NCI-H82 treated with DMSO at 0.1 percent for 48 hours (cell line): ENCODE measurements around the gene DLEC1.
"Not testable (repeated sequence)": the region's sequence is repeated elsewhere in the genome, so short reads cannot be mapped to it uniquely, and the experiment has no call there.

Experiments used
- DNase-seq: peaks from one replicate; lab custom pipeline; 2025; ENCODE audit not compliant: unreplicated experiment; lab: John Stamatoyannopoulos, UW

The DLEC1 gene

DNA sequence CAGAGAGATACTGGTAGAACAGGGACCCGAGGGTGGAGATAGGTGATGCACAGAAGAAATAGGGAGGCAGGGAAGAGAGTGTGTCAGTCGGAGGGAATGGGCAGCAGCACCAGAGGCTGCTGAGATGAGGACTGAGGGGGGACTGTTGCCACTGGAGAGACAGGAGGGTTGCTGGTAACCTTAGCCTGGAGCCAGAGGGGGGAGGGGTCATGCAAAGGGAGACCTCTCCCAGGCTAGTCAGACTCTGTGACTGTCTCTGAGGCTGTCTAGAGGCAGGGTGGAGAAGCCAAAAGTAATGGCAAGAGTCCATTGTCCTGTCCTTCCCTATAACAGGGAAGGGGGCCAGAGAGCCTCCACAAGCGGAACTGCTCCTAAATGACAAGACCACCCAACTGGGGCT, 2.1 kb upstream of the DLEC1 start:
- DNase-seq = no peak

DNA sequence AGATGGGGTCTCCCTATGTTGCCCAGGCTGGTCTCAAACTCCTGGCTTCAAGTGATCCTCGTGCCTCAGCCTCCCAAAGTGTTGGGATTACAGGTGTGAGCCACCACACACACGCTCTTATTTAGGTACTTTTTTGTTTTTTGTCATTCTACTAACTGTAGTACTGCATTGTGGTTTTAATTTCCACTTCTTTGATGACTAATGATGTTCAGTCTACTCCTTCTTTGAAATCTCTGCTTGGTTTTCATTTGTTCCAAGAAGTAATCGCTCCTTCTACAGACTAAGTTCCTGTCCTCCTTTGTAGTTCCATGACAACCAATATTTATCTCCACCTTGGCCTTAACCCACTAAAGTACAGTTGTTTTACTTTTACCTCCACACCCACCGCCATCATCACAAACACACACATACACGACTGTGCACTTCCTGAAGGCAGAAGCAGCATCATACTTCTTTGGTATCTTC, 529 bp upstream of the DLEC1 start:
- DNase-seq = no peak

DNA sequence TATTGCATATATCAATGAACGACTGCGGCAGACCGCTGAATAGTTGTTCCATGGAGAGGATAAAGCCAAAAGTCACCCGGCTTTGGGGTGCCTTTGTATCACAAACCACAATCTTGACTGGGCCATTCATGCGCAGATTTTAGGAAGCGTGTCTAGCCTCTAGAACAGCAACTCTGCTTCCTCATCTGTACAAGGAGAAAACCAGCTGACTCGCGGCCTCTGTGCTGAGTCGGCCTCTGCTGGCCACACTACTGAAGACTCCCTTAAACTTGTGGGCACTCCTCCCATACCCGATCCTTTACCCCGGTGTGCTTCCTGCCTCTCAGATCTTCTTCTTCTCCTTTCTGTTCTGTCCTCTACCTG, 872 bp downstream of the DLEC1 start:
- DNase-seq = no peak

DNA sequence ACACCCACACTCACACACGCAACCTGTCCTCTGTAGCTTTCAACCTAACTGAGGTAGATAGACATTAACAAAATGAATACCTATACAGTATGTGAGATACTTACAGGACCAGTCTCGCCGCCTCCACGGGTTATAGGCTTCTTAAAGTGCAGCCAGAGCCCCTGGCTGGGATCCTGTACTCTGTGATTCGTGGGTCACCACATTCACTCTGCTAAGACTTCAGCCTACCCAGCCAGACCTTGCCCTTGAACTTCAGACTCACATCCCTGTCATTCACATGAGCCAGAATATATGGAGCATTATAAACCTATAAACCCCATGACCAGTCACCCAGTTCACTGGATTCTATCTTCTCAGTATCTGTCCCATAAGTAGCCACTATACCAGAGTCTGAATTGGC, 1.4 kb downstream of the DLEC1 start:
- DNase-seq = no peak

DNA sequence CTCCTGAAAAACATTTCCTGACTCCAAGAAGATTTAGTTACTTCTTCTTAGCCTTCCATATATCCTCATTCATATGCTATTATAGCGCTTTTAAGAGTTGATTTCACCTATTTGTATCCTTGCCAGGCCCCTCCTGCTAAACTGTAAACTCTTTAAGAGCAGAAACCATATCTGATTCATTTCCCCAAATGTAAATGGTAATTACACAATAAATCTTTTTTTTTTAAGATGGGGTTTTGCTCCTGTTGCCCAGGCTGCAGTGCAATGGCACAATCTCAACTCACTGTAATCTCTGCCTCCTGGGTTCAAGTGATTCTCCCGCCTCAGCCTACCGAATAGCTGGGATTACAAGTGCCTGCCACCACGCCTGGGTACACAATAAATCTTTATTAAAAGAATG, 4.5 kb downstream of the DLEC1 start:
- DNase-seq = no peak

DNA sequence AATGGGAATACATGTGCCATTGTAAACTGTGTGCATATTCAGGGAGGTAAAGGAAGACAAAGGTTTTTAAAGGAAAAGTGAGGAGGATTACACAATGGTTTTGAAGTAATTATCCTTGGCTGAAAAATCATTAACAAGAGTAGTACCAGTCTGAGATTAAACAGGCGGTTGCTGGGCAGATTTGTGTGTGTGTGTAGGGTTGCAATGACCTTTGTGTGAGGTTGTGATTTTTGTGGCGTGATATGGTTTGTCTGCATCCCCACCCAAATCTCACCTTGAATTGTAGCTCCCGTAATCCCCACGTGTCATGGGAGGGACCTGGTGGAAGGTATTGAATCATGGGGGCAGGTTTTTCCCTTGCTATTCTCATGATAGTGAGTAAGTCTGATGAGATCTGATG, 7.0 kb downstream of the DLEC1 start:
- no peak for DNase-seq

DNA sequence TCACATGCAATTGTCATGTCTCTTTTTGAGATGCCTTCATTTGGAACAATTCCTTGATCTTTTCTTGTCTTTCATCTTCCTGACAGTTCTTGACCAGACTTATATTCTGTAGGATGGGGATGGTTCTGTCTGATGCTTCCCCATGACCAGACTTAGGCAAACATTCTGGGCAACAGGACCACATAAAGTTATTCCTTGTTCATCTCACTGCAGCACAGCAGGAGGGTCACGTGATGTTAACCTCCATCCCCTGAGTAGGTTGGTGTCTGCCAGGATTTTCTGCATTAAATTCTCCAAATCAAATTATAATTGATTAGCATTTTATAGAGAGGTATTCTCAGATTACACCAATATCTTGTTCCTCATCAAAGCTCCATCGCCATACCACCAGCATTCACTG, 7.8 kb downstream of the DLEC1 start:
- DNase-seq = no peak

DNA sequence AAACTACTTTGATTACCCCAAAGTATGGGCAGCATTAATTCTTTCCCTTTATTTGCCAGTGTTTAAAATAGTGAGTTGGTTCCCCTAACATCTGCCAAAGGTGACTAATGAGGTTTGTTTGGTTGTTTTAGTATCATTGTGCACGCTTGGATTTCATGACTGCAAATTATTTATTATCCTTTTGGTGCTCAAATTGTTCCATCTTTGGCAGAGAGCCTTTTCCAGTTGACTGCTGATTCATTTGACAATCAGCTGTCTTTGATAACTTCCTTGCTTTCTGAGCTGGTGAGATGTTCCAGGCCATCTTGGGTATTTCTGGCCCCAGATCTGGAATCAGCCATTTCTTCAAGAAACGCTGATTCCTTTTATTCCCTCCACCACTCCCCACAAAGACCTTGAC, 8.9 kb downstream of the DLEC1 start:
- DNase-seq = no peak

DNA sequence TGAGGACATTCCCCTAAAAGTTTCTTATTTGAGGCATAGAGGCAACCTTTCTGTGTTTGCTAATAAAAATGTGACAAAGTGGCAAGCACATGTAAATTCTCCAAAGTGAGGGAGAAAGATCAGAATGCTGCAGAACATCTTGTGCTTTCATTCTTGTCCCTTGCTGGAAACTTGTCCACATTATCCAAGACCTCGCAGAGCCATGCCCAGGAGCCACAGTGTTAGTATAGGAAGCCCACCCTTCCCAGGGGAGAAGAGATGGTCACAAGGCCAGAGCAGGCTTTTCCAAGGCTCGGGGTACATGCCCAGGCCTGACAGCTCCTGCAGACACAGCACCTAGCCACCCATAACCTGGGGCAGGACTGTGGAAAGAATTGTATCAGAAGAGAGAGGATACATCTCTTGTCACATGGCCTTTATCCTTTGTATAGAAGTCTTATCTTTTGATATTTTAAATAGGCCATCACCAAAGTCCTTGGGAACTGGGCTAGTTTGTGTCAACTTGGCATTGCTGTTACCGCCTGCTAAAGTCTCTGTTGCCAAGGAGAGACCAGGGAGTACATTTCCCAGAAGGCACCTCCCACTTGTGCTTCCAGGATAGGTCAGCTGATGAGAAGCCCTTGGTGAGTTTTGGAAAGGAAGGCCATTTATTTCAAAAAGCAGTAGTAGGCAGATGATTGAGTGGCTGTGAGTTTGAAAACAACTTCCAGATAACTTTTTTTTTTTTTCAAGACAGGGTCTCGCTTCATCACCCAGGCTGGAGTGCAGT, 10.5 kb downstream of the DLEC1 start:
- no peak for DNase-seq

DNA sequence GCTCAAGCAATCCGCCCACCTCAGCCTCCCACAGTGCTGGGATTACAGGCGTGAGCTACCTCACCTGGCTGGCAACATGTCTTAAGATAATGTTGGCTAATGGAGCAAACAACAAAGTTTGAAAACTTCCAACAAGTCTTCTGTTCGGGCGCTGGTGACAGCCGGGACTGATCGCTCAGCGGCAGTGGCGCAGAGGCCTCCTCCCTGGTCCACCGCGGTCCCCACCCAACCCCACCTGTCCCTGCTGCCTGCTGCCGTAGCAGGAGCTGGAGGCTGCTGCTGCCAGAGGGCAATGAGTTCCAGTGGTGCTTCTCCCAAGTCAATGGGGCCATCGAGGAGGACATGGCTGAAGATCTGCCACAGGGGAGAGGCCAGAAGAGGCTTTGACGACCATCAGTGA, 12.1 kb downstream of the DLEC1 start:
- DNase-seq = no peak

DNA sequence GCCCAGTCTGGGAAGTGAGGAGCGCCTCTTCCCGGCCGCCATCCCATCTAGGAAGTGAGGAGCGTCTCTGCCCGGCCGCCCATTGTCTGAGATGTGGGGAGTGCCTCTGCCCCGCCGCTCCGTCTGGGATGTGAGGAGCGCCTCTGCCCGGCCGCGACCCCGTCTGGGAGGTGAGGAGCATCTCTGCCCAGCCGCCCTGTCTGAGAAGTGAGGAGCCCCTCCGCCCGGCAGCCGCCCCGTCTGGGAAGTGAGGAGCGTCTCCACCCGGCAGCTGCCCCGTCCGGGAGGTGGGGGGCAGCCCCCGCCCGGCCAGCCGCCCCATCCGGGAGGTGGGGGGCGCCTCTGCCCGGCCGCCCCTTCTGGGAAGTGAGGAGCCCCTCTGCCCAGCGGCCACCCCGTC, 14.3 kb downstream of the DLEC1 start:
- not testable (repeated sequence) for DNase-seq

DNA sequence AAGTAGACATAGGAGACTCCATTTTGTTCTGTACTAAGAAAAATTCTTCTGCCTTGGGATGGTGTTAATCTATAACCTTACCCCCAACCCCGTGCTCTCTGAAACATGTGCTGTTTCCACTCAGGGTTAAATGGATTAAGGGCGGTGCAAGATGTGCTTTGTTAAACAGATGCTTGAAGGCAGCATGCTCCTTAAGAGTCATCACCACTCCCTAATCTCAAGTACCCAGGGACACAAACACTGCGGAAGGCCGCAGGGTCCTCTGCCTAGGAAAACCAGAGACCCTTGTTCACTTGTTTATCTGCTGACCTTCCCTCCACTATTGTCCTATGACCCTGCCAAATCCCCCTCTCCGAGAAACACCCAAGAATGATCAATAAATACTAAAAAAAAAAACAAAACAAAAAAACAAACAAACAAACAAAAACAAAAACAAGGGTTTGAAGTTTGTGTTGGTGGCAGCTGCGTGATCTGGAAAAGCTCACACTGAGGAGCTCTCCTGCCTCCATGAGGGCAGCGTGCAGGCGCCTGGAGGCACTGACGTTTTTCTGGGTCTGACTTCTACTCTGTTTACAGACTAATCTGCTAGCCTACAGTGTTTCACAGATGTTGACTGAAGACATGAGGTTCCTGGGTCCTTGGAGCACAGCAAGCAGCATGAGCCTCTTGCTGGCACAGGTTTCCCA, 14.9 kb downstream of the DLEC1 start:
- not testable (repeated sequence) for DNase-seq

DNA sequence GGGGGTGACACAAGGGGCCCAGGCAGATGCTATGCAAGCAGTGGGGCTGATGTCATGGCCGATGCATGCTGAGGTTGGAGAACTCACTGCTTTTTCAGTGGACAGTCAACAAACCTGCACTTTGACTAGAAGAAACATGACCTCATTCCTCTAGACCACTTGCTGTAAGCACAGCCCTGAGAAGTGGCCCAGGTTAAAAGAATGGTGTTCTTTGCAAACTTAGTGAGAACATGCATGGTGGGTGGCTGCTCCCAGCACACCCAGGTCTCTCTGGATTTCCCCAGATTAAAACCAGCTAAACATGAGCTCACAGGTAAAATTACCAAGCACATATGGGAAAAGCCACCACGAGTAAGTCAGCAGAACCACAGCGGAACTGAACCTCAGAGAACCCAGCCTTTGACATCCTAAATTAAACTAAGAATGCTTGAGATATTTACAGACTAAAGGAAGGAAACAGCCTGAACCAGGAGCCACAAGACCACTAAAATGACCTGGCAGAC, 15.5 kb downstream of the DLEC1 start:
- no peak for DNase-seq

DNA sequence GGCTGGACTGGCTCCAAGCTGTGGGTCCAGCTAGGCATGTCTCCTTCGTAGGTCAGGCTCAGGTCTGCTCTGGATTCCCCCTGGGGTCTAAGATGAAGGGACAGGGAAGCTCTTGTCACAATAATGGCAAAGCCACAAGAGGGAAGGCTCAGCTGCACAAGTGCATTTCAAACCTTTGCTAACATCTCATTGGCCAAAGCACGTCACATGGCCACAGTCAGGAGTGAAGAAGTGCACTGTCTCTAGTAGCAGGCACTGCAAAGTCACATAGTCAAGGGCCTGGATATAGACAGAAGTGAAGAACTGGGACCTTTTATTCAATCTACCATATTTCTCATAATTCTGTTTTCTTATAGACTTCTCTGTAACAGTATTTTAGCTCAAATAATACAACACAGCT, 20.1 kb downstream of the DLEC1 start:
- DNase-seq = no peak

DNA sequence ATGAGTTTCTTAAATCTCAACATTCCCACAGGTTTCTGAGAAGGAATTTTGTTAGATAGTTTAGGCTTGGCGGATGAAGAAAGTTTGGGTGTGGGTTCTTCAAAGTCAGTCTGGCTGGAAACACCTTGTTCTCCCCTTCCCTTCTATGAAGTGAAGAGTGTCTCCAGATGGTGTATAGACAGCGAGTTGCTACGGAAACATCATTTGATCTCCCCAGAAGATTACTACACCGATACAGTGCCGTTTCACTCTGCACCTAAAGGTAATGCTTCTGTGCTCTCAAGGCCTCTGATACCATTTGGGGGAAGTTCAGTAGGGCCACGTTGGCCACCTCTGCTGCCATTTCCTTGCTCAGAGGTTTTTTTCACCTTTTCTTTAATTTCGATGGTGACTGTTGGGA, 20.6 kb downstream of the DLEC1 start:
- DNase-seq = no peak

DNA sequence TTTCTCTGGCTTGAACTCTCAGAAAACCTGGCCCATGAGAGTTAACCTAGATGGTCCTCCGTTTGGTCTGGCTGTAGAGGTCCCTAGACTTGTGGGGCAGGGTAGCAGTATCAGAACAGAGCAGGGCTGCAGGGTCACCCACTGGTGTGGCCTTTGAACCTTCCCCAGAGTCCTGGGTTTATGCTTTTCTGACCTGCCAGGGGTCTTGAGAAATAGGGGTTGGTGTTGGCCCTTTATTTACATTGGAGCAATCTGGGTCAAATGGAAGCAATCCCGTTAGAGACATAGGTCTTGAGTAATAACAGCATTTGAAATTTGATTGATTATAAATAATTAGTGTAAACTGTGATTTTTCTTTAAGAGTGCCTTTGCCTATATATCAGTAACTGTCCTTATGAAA, 23.8 kb downstream of the DLEC1 start:
- no peak for DNase-seq

DNA sequence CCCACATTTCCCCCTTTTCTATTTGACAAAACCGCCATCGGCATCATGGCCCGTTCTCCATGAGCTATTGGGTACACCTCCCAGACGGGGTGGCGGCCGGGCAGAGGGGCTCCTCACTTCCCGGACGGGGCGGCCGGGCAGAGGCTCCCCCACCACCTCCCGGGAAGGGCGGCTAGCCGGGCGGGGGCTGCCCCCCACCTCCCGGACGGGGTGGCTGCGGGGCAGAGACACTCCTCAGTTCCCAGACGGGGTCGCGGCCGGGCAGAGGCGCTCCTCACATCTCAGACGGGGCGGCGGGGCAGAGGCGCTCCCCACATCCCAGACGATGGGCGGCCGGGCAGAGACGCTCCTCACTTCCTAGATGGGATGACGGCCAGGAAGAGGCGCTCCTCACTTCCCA, 25.4 kb downstream of the DLEC1 start:
- DNase-seq = not testable (repeated sequence)

DNA sequence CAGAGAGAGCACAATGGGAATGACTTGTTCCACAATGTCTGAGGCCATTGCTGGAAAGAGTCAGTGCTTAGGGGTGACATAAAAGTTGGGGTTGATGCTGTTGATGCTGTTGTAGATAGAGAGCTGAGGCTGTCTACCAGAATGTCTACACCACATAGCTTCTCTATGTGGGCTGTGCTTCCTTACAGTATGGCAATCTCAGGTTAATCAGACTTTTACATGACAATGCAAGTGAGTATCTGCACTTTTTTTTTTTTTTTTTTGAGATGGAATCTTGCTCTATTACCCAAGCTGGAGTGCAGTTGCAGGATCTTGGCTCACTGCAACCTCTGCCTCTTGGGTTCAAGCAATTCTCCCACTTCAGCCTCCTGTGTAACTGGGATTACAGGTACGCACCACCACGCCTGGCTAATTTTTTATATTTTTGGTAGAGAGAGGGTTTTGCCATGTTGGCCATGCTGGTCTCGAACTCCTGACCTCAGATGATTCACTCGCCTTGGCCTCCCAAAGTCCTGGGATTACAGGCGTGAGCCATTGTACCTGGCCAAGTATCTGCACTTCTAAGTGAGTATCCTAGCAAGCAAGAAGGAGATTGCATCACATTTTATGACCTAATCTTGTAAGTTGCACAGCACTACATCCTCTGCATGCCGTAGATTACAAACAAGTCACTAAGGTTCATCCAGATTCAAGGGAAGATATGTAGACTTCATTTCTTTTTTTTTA, 28.7 kb downstream of the DLEC1 start:
- DNase-seq = no peak

DNA sequence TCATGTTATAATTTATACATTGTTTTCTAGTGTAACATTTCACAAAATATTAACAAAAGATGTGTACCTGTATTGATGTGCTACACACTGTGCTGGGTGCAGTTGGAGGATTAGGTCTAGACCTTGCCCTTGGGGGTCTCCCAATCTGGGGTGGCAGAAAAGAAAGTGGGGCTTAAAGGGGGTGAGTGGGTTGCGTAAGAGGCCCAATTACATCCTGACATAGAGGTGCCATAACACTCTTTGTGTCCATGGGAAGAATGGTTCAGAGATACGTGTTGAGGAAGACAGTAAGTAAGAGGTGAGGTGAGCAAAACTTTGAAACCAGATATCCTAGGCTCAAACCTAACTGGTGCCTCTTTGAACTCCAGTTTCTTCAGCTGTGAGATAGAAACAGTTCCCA, 31.0 kb downstream of the DLEC1 start:
- no peak for DNase-seq

DNA sequence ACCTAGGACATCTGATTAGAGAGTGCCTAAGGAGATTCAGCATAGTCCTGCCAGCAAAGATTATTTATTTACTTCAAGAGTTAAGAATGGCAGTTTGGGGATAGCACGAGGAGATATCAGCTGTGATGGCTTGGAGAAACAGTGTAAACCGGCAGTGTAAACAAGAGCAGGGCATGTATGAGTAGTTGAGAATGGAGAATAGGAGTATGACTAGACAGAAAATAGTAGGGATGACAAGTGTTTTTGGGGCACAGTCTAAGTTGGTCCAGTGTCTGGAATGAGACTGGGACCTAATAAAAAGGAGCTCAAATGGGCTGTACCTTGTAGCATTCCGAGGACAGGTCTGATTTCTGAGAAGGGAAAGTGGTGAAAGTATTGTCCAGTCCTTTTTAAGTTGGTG, 38.1 kb downstream of the DLEC1 start:
- DNase-seq = not testable (repeated sequence)

DNA sequence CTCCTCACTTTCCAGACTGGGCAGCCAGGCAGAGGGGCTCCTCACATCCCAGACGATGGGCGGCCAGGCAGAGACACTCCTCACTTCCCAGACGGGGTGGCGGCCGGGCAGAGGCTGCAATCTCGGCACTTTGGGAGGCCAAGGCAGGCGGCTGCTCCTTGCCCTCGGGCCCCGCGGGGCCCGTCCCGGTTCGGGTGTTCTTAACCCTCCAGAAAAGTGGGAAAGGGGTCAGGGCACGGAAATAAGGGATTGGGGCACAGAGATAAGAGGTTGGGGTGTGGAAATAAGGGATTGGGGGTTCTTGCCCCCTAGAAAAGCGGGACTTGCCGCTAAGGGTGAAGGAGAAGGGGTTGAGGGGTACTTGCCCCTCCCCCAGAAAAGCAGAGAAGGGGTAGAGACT, 43.3 kb downstream of the DLEC1 start:
- DNase-seq = not testable (repeated sequence)

DNA sequence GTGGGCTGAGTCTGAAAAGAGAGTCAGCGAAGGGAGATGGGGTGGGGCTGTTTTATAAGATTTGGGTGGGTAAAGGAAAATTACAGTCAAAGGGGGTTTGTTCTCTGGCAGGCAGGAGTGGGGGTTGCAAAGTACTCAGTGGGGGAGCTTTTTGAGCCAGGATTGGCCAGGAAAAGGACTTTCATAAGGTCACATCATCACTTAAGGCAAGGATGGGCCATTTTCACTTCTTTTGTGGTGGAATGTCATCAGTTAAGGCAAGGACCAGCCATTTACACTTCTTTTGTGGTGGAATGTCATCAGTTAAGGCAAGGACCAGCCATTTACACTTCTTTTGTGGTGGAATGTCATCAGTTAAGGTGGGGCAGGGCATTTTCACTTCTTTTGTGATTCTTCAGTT, 44.2 kb downstream of the DLEC1 start:
- DNase-seq = not testable (repeated sequence)
